Ovary (tissue), 9 donors: Measurements from ENCODE around the gene MTR. TPM values are rescaled to one million over a fixed set of nuclear protein-coding genes. Genes with fewer than 3 reads are reported as not detected.

Experiments used
- DNase-seq, 5 donors: peaks; one replicate each; pipeline ENCODE4 v3.0.0-alpha.2; 2019 to 2020
- H3K27ac ChIP-seq, 2 donors: fragments of 200-600 bp; one replicate each; pipeline versions ENCODE4 v1.5.1 to v1.8.0; 2019 to 2022
- H3K27me3 ChIP-seq: fragments of 200-600 bp; one replicate; pipeline ENCODE4 v1.8.0; 2022
- H3K36me3 ChIP-seq: fragments of 200-600 bp; sonication (generic); one replicate; pipeline ENCODE4 v1.5.1; 2019
- H3K4me1 ChIP-seq: one replicate; pipeline ENCODE4 v1.8.1; 2013; ENCODE audit warnings: mild to moderate bottlenecking, moderate library complexity; ENCODE audit not compliant: insufficient read depth
- H3K4me3 ChIP-seq: fragments of 200-600 bp; sonication (generic); one replicate; pipeline ENCODE4 v1.5.1; 2017
- H3K9me3 ChIP-seq, 2 donors: fragments of 200-600 bp in 1 of 2; sonication (generic) in 1 of 2; one replicate each; pipeline versions ENCODE4 v1.5.1 to v1.8.1; 2013 to 2019; ENCODE audit warnings: mild to moderate bottlenecking in 1 of 2, moderate library complexity in 1 of 2
- CTCF ChIP-seq, 3 donors: fragments of 450-650 bp in 2 of 3; fragments of 200-600 bp in 1 of 3; IDR thresholded peaks; one replicate each; pipeline versions ENCODE4 v1.5.1 to v1.8.0; 2016 to 2022; ENCODE audit warnings: antibody characterized with exemption in 3 of 3, mild to moderate bottlenecking in 1 of 3
- EP300 ChIP-seq: sonication (generic); formaldehyde crosslinking; IDR thresholded peaks from one replicate; pipeline ENCODE4 v1.6.1; 2017; ENCODE audit warnings: antibody characterized with exemption
- POLR2A ChIP-seq: fragments of 450-650 bp; IDR thresholded peaks from one replicate; pipeline ENCODE4 v1.6.1; 2017; ENCODE audit warnings: antibody characterized with exemption, mild to moderate bottlenecking, moderate library complexity
- WGBS, 3 donors: extraction: QIAGEN DNeasy Blood & Tissue Kit in 1 of 3; methylation state at CpG; one replicate each; pipeline versions ENCODE4 v1.1.5 to v1.1.7; 2013 to 2017; 5-methylcytosine and 5-hydroxymethylcytosine counted together
- intact Hi-C, 4 donors: fragments of 100-400 bp; cut with DNase I; formaldehyde crosslinking; loops; one replicate each; pipeline versions ENCODE4 v1.11.0 to v1.15.1; 2022 to 2023
- polyA plus RNA-seq, 2 donors: library from polyadenylated mRNA; stranded (reverse); fragments of 200-250 nt in 1 of 2; fragments of 350-450 nt in 1 of 2; fragmentation: Illumina TruSeq in 1 of 2; extraction: RNeasy Lipid Tissue Mini Kit (QIAGEN cat#74804) in 1 of 2; gene quantifications; one replicate each; pipeline ENCODE4 v1.2.3, GENCODE V29; 2013 to 2014
- total RNA-seq, 7 donors: library from RNA; depleted of rRNA in 2 of 7; stranded (reverse); fragments of >200 nt in 2 of 7; fragmentation: NEBNext Ultra II Directional in 3 of 7; extraction: Animal tissue kit (Norgen Biotek cat#: 25700) in 3 of 7; gene quantifications; one replicate each; pipeline versions ENCODE4 v1.1.0 to v1.2.4, GENCODE V29; 2016 to 2023
- donor health status: DM: no; HTN: no; CAD: no; lungs with moderate emphysema.
- donor health status: DM: no; HTN: no; CAD: no.
- donor health status: Bipolar disorder and iron deficiency.
- donor health status: DM: yes; HTN: yes; CAD: no.
- donor health status: DM: no; HTN: no; CAD: no.
- donor health status: DM: yes; HTN: yes; CAD: no.

MTR gene
- total and polyA plus RNA-seq, 9 donors: 10.2 to 60.8 (median 49.5) TPM

GRCh38 chr1:236754525-236755210 lies 40.4 kb upstream of the MTR start:
- H3K27me3 ChIP-seq: no peaks in the 10 kb centered on the region
- no peaks in the 10 kb centered on the region for H3K4me1 ChIP-seq
- H3K9me3 ChIP-seq: no peaks in the 10 kb centered on the region
- no peak overlapping the region for H3K4me3 ChIP-seq
- H3K27ac ChIP-seq: no peak overlapping the region
- intact Hi-C loops: no loop called here
- no peaks in the 10 kb centered on the region for H3K36me3 ChIP-seq
- TF ChIP-seq CTCF (IDR thresholded peaks at IDR 0.05) (no peak), POLR2A (no peak), EP300 (no peak)
- DNase-seq: no peak
- WGBS, 3 donors: 88 to 91% (median 88%) methylated on average over 18 of the region's 18 CpGs

- no peak for TF ChIP-seq EP300
- TF ChIP-seq CTCF (IDR thresholded peaks at IDR 0.05): no peak
- no peak for TF ChIP-seq POLR2A
- Histone ChIP-seq H3K4me1 (no peaks in the 10 kb centered on the region), H3K27me3 (no peaks in the 10 kb centered on the region), H3K27ac (no peak overlapping the region), H3K36me3 (no peaks in the 10 kb centered on the region), H3K4me3 (no peak overlapping the region), H3K9me3 (no peaks in the 10 kb centered on the region)
- WGBS, 3 donors: 71 to 93% (median 78%) methylated on average over 2 of the region's 2 CpGs
- intact Hi-C loops: loop anchor here in 1 of 4 donors (1.0 kb wide), 1 partner anchor 19 kb away; no protein-coding TSS in a partner anchor
- DNase-seq: no peak
Measured at GRCh38 chr1:236757640-236758039, 37.5 kb upstream of the MTR start.

GRCh38 chr1:236759252-236759859 lies 35.7 kb upstream of the MTR start:
- Histone ChIP-seq H3K36me3 (no peaks in the 10 kb centered on the region), H3K9me3 (no peaks in the 10 kb centered on the region), H3K27ac (no peak overlapping the region), H3K4me1 (no peaks in the 10 kb centered on the region), H3K27me3 (no peaks in the 10 kb centered on the region), H3K4me3 (no peak overlapping the region)
- 59 to 62% (median 60%) methylated on average over 3 of the region's 3 CpGs for WGBS, 3 donors
- TF ChIP-seq CTCF (IDR thresholded peaks at IDR 0.05) (peak in 2 of 3 donors; percentile 20 to 50), EP300 (no peak)
- intact Hi-C loops: no loop called here
- DNase-seq: no peak

GRCh38 chr1:236760480-236760879 lies 34.6 kb upstream of the MTR start:
- intact Hi-C loops: no loop called here
- Histone ChIP-seq H3K4me1 (no peaks in the 10 kb centered on the region), H3K27ac (no peak overlapping the region), H3K4me3 (no peak overlapping the region), H3K36me3 (no peaks in the 10 kb centered on the region), H3K9me3 (no peaks in the 10 kb centered on the region), H3K27me3 (no peaks in the 10 kb centered on the region)
- 78 to 83% (median 80%) methylated on average over 6 of the region's 6 CpGs for WGBS, 3 donors
- no peak for DNase-seq
- no peak for TF ChIP-seq EP300
- TF ChIP-seq POLR2A: no peak
- no peak for TF ChIP-seq CTCF (IDR thresholded peaks at IDR 0.05)
